ENCODE measurements around the gene CCNJ. TPM values are rescaled to one million over a fixed set of nuclear protein-coding genes. Genes with fewer than 3 reads are reported as not detected.
A peak's percentile ranks its signal among the peaks of the same experiment; 100 is the strongest.
"Not testable (repeated sequence)": the region's sequence is repeated elsewhere in the genome, so short reads cannot be mapped to it uniquely, and the experiment has no call there.

The CCNJ gene
- total and polyA plus RNA-seq, 3 experiments from 2014 or later, result 1.1 to 10.0 (median 9.4) TPM

DNA sequence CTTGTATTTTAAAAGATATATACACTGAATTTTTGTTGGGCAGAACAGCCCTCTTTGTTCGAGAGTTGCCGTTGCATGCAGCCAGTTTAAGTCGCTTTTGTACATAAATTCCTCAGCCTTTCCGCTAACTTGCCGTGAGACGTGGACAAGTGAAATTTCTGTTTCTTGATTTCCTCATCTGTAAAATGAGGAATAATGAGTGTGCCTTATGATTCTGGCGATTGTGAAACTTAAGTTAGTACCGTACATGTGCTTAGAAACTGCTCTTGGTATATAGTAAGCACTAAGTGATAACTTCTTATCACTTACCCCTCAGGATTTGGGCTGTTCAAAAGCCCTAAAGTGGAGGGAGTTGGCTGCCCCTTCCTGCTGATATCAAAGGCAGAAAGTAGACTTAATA lies 1.4 kb downstream of the CCNJ start:
- H3K9me3 ChIP-seq (ENCODE audit: low read length), result no peaks in the 10 kb centered on the region
- H3K4me1 ChIP-seq (ENCODE audit: insufficient read depth, low read length), result peaks cover 18% of the 10 kb centered on the region
- Mint-ChIP-seq H3K36me3 (peaks cover 0 to 31% (median 1%) of the 10 kb centered on the region in 3 donors), H3K4me1 (peaks cover 53 to 65% (median 62%) of the 10 kb centered on the region in 3 donors), H3K4me3 (peak overlapping the region; percentile 87 to 98 (median 92)), H3K27ac (peak overlapping the region; percentile 64 to 94 (median 91)), H3K27me3 (no peaks in the 10 kb centered on the region), H3K9me3 (no peaks in the 10 kb centered on the region)
- H3K36me3 ChIP-seq (ENCODE audit: insufficient read depth, low read length), result no peaks in the 10 kb centered on the region
- CTCF ChIA-PET, result interaction anchor here (2.0 kb wide), 1 partner anchor 85 kb away, joined by 5 read pairs; the partner anchor contains the start of gene ZNF518A
- peak overlapping the region; percentile 67 for H3K27ac ChIP-seq (ENCODE audit: low read depth, low read length)
- H3K4me3 ChIP-seq (ENCODE audit: low read length), result peak overlapping the region; percentile 72
- POLR2A ChIA-PET, result interaction anchor here (0.9 to 2.2 kb wide), 2 partner anchors 45 to 85 kb away, joined by 3 to 14 read pairs; no protein-coding TSS in a partner anchor
- DNase-seq, result no peak
- no peaks in the 10 kb centered on the region for H3K27me3 ChIP-seq (ENCODE audit: insufficient read depth, low read length, poor library complexity, severe bottlenecking)

DNA sequence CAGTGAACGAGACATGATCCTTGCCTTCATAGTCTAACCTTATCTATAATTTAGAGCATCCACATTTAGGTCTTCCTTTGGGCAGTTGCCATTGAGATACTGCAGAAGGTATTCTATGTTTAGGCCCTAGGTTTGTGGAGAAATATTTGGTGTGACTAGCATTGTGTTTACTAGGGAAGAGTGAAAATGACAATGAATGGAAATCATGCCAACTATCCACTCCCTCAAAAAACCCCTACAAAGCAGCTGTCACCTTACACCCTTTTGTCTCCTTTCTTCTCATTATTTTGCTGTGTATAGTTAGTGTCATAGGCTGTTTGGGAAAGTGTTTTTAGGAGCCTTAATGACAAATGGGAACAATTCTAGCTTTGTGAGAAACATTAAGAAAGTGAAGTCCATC lies 3.2 kb downstream of the CCNJ start:
- Mint-ChIP-seq H3K27ac (no peak overlapping the region), H3K36me3 (peaks cover under 1 to 43% (median 6%) of the 10 kb centered on the region in 3 donors), H3K27me3 (no peaks in the 10 kb centered on the region), H3K9me3 (no peaks in the 10 kb centered on the region), H3K4me1 (peaks cover 53 to 65% (median 65%) of the 10 kb centered on the region in 3 donors), H3K4me3 (peak overlapping the region in 1 of 7 donors; percentile 96)
- Histone ChIP-seq H3K36me3 (ENCODE audit: insufficient read depth, low read length) (peaks cover 4% of the 10 kb centered on the region), H3K9me3 (ENCODE audit: low read length) (no peaks in the 10 kb centered on the region), H3K27me3 (ENCODE audit: insufficient read depth, low read length, poor library complexity, severe bottlenecking) (no peaks in the 10 kb centered on the region), H3K4me3 (ENCODE audit: low read length) (no peak overlapping the region), H3K4me1 (ENCODE audit: insufficient read depth, low read length) (peaks cover 18% of the 10 kb centered on the region), H3K27ac (ENCODE audit: low read depth, low read length) (no peak overlapping the region)
- CTCF ChIA-PET, result interaction anchor here (0.7 to 1.8 kb wide), 3 partner anchors 30 to 353 kb away, joined by 3 to 4 read pairs (median 3); partner anchors contain the start of gene TCTN3
- POLR2A ChIA-PET, result no interaction called here
- DNase-seq, result no peak

DNA sequence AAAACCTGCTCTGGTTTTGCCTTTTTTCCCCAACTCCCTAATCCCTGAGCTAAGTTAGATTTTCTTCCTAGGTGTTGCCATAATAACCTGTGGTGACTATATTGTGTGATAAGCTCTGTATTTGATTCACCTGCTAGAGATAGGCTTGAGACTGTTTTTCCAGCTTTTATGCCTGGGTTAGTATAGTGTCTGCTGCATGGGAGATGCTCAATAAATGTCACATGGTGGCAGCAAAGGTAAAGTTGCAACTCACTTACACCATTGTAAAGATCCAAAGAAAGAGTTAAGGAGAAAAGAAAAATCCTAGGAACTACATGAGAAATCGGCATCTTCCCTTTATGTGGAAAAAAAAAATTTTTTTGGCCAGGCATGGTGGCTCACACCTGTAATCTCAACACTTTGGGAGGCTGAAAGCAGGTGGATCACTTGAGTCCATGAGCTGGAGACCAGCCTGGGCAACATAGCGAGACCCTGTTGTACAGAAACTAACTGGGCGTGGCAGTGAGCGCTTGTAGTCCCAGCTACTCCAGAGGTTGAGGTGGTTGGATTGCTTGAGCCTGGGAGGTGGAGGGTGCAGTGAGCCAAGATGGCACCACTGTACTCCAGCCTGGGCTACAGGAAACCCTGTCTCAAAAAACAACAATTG lies 3.7 kb downstream of the CCNJ start:
- Mint-ChIP-seq H3K27me3 (no peaks in the 10 kb centered on the region), H3K9me3 (no peaks in the 10 kb centered on the region), H3K27ac (peak overlapping the region in 2 of 8 donors; percentile 36 to 43), H3K4me3 (peak overlapping the region in 1 of 7 donors; percentile 96), H3K36me3 (peaks cover 5 to 48% (median 10%) of the 10 kb centered on the region in 3 donors), H3K4me1 (peaks cover 57 to 69% (median 67%) of the 10 kb centered on the region in 3 donors)
- Histone ChIP-seq H3K4me3 (ENCODE audit: low read length) (no peak overlapping the region), H3K4me1 (ENCODE audit: insufficient read depth, low read length) (peaks cover 18% of the 10 kb centered on the region), H3K27me3 (ENCODE audit: insufficient read depth, low read length, poor library complexity, severe bottlenecking) (no peaks in the 10 kb centered on the region), H3K36me3 (ENCODE audit: insufficient read depth, low read length) (peaks cover 4% of the 10 kb centered on the region), H3K9me3 (ENCODE audit: low read length) (no peaks in the 10 kb centered on the region), H3K27ac (ENCODE audit: low read depth, low read length) (no peak overlapping the region)
- CTCF ChIA-PET, result interaction anchor here (0.7 to 1.8 kb wide), 3 partner anchors 30 to 353 kb away, joined by 3 to 4 read pairs (median 3); partner anchors contain the start of gene TCTN3
- no peak for DNase-seq
- POLR2A ChIA-PET, result no interaction called here

DNA sequence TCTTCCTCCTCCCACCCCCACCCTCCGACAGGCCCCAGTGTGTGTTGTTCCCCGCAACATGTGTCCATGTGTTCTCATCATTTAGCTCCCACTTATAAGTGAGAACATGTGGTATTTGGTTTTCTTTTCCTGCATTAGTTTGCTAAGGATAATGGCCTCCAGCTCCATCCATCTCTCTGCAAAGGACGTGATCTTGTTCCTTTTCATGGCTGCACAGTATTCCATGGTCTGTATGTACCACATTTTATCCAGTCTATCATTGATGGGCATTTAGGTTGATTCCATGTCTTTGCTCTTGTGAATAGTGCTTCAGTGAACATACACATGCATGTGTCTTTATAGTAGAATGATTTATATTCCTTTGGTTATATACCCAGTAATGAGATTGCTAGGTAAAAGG lies 4.5 kb downstream of the CCNJ start:
- Mint-ChIP-seq H3K4me3 (peak overlapping the region in 1 of 7 donors; percentile 12), H3K4me1 (peaks cover 57 to 67% (median 59%) of the 10 kb centered on the region in 3 donors), H3K36me3 (peaks cover 5 to 53% (median 11%) of the 10 kb centered on the region in 3 donors)
- CTCF ChIA-PET, result interaction anchor here (1.8 kb wide), 1 partner anchor 354 kb away, joined by 4 read pairs; the partner anchor contains the start of gene TCTN3
- H3K27me3 Mint-ChIP-seq; H3K4me3 ChIP-seq (ENCODE audit: low read length); H3K27me3 ChIP-seq (ENCODE audit: insufficient read depth, low read length, poor library complexity, severe bottlenecking); H3K9me3 Mint-ChIP-seq; POLR2A ChIA-PET; DNase-seq; H3K27ac Mint-ChIP-seq; H3K36me3 ChIP-seq (ENCODE audit: insufficient read depth, low read length); H3K27ac ChIP-seq (ENCODE audit: low read depth, low read length); H3K9me3 ChIP-seq (ENCODE audit: low read length): not testable (repeated sequence)
- H3K4me1 ChIP-seq (ENCODE audit: insufficient read depth, low read length), result peaks cover 14% of the 10 kb centered on the region

DNA sequence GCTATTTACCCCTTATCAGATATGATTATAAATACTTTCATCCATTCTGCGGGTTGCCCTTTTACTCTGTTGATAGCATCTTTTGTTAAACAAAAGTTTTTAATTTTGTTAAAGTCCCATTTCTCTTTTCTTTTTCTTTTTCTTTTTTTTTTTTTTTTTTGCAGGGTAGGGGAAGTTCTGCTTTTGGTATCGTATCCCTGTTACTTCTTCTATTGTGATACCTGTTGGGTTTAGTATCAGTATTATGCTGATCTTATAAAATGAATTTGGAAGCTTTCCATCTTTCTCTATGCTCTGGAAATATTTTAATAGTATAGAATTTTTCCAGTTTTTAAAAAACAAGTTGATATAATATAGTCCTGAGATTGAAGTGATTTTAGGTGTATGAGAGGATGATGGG lies 6.0 kb downstream of the CCNJ start:
- no peaks in the 10 kb centered on the region for H3K9me3 Mint-ChIP-seq
- H3K4me1 ChIP-seq (ENCODE audit: insufficient read depth, low read length), result peaks cover 11% of the 10 kb centered on the region
- peaks cover 4% of the 10 kb centered on the region for H3K36me3 ChIP-seq (ENCODE audit: insufficient read depth, low read length)
- no peak overlapping the region for H3K27ac Mint-ChIP-seq
- no peaks in the 10 kb centered on the region for H3K27me3 ChIP-seq (ENCODE audit: insufficient read depth, low read length, poor library complexity, severe bottlenecking)
- no peak overlapping the region for H3K27ac ChIP-seq (ENCODE audit: low read depth, low read length)
- ChIA-PET POLR2A (no interaction called here), CTCF (interaction anchor here (0.7 kb wide), 1 partner anchor 356 kb away, joined by 3 read pairs; the partner anchor contains the start of gene TCTN3)
- H3K36me3 Mint-ChIP-seq, result peaks cover 5 to 56% (median 13%) of the 10 kb centered on the region in 3 donors
- H3K4me3 ChIP-seq (ENCODE audit: low read length), result no peak overlapping the region
- no peaks in the 10 kb centered on the region for H3K9me3 ChIP-seq (ENCODE audit: low read length)
- no peak for DNase-seq
- no peaks in the 10 kb centered on the region for H3K27me3 Mint-ChIP-seq
- H3K4me3 Mint-ChIP-seq, result no peak overlapping the region
- peaks cover 57 to 71% (median 59%) of the 10 kb centered on the region in 3 donors for H3K4me1 Mint-ChIP-seq

DNA sequence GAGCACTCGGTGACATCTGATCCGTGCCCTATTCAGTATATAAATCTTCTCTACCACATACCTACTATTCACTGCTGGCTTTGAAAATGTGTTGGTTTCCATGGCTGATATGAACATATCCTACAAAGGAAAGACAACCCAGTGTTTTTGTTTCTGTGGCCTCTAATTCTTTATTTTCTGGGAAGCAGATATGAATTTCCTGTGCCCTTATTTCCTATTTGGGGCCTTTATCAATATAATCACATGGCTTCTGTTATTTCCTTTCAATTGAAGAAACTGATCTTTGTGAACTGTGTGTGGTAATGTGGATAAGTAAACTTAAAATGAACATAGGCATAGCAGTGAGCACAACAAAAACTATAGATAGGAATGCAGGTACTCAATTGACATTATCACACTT lies 10.6 kb downstream of the CCNJ start:
- Mint-ChIP-seq H3K27ac (no peak overlapping the region), H3K36me3 (peaks cover 9 to 66% (median 32%) of the 10 kb centered on the region in 3 donors), H3K4me1 (peaks cover 17 to 32% (median 20%) of the 10 kb centered on the region in 3 donors), H3K4me3 (no peak overlapping the region), H3K9me3 (no peaks in the 10 kb centered on the region), H3K27me3 (no peaks in the 10 kb centered on the region)
- H3K27ac ChIP-seq (ENCODE audit: low read depth, low read length), result no peak overlapping the region
- no peaks in the 10 kb centered on the region for H3K9me3 ChIP-seq (ENCODE audit: low read length)
- no peaks in the 10 kb centered on the region for H3K4me1 ChIP-seq (ENCODE audit: insufficient read depth, low read length)
- no peak for DNase-seq
- no peaks in the 10 kb centered on the region for H3K27me3 ChIP-seq (ENCODE audit: insufficient read depth, low read length, poor library complexity, severe bottlenecking)
- CTCF ChIA-PET, result no interaction called here
- H3K4me3 ChIP-seq (ENCODE audit: low read length), result no peak overlapping the region
- POLR2A ChIA-PET, result no interaction called here
- H3K36me3 ChIP-seq (ENCODE audit: insufficient read depth, low read length), result peaks cover 28% of the 10 kb centered on the region

DNA sequence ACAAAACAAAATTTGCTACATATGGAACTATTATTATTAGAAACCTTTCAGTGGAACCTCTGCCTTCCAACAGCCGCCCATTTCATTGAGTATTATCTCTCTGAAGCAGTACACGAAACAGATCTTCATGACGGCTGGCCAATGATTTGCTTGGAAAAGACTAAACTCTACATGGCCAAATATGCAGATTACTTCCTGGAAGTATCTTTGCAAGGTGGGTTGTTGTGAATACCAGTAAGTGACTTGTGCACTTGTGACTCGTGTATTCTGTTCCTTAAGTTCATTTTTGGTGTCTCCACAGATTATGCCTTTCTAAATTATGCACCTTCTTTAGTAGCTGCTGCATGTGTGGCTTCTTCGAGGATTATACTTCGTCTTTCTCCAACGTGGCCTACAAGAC lies 13.4 kb downstream of the CCNJ start:
- Histone ChIP-seq H3K4me3 (ENCODE audit: low read length) (no peak overlapping the region), H3K36me3 (ENCODE audit: insufficient read depth, low read length) (peaks cover 32% of the 10 kb centered on the region)
- no peak overlapping the region for H3K27ac Mint-ChIP-seq

DNA sequence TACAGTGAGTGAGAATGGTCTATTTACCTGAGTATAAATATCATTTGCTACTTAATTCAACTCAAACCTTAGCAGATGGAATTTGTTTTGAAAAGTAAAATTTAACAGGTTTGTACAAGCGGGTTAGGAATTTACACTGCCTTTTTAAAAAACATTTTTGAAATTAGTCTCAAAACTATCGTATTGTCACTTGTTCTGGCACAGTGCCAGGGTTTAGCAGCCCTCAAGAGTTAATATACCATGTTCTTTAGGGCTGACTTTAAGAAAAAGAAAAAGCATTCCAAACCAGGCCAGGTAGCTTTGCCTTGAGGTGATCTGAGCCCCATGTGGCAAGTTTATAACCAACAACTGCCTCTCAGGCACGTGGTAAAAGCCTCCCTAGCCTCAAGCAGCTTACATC lies 17.8 kb downstream of the CCNJ start:
- H3K27me3 ChIP-seq (ENCODE audit: insufficient read depth, low read length, poor library complexity, severe bottlenecking), result no peaks in the 10 kb centered on the region
- peaks cover 32% of the 10 kb centered on the region for H3K36me3 ChIP-seq (ENCODE audit: insufficient read depth, low read length)
- no peaks in the 10 kb centered on the region for H3K9me3 ChIP-seq (ENCODE audit: low read length)
- ChIA-PET POLR2A (no interaction called here), CTCF (interaction anchor here (1.2 to 1.8 kb wide), 2 partner anchors 16 to 44 kb away, joined by 3 to 5 read pairs; no protein-coding TSS in a partner anchor)
- no peak for DNase-seq
- no peak overlapping the region for H3K27ac Mint-ChIP-seq
- no peaks in the 10 kb centered on the region for H3K9me3 Mint-ChIP-seq
- no peaks in the 10 kb centered on the region for H3K4me1 ChIP-seq (ENCODE audit: insufficient read depth, low read length)
- H3K4me3 Mint-ChIP-seq, result no peak overlapping the region
- H3K4me1 Mint-ChIP-seq, result no peaks in the 10 kb centered on the region
- H3K27ac ChIP-seq (ENCODE audit: low read depth, low read length), result no peak overlapping the region
- no peaks in the 10 kb centered on the region for H3K27me3 Mint-ChIP-seq
- no peak overlapping the region for H3K4me3 ChIP-seq (ENCODE audit: low read length)
- H3K36me3 Mint-ChIP-seq, result peaks cover 8 to 53% (median 42%) of the 10 kb centered on the region in 3 donors

More for the DNA sequence above, 13.4 kb downstream of the CCNJ start:
- H3K36me3 Mint-ChIP-seq, result peaks cover 6 to 69% (median 36%) of the 10 kb centered on the region in 3 donors
- H3K4me1 ChIP-seq (ENCODE audit: insufficient read depth, low read length), result no peaks in the 10 kb centered on the region
- peaks cover 9 to 22% (median 12%) of the 10 kb centered on the region in 3 donors for H3K4me1 Mint-ChIP-seq
- POLR2A ChIA-PET, result no interaction called here
- CTCF ChIA-PET, result no interaction called here
- no peak overlapping the region for H3K27ac ChIP-seq (ENCODE audit: low read depth, low read length)
- H3K27me3 ChIP-seq (ENCODE audit: insufficient read depth, low read length, poor library complexity, severe bottlenecking), result no peaks in the 10 kb centered on the region
- no peak for DNase-seq
- no peaks in the 10 kb centered on the region for H3K9me3 ChIP-seq (ENCODE audit: low read length)
- H3K4me3 Mint-ChIP-seq, result no peak overlapping the region
- no peaks in the 10 kb centered on the region for H3K9me3 Mint-ChIP-seq
- no peaks in the 10 kb centered on the region for H3K27me3 Mint-ChIP-seq

All from CD8-positive, alpha-beta memory T cell (primary cell).